K562 (cell line): ENCODE measurements around the gene INTS1. TPM values are rescaled to one million over a fixed set of nuclear protein-coding genes. Genes with fewer than 3 reads are reported as not detected.

ENCODE experiments used
- ATAC-seq: fragments of 200-7000 bp; cut with Tn5 transposase; 3 replicates; pipeline ENCODE4 v1.9.1; 2020; ENCODE audit warnings: moderate library complexity
- BruUV-seq: library from RNA; stranded (reverse); fragments of 400-500 nt; replicated peaks from 2 replicates; lab custom pipeline; 2021; lab: Mats Ljungman, UMichigan
- CTCF ChIA-PET: fragments of 300-600 bp; formaldehyde crosslinking; extraction: SDS; loops from one replicate; lab custom pipeline; 2021; ENCODE audit warnings: low intra/inter-chr PET ratio; lab: Yijun Ruan, JAX
- POLR2A ChIA-PET: fragments of 300-600, 350-650 bp; sonication (Branson Sonifier 250); formaldehyde crosslinking; extraction: SDS; loops from one replicate; lab custom pipeline; 2021; ENCODE audit warnings: antibody characterized with exemption, inconsistent platforms; lab: Yijun Ruan, JAX
- DNase-seq, 4 experiments: peaks; one replicate each; pipeline versions ENCODE4 v3.0.0 to v3.0.0-alpha.2; 2011 to 2018; ENCODE audit warnings: low spot score in 3 of 4, mixed read lengths in 3 of 4; ENCODE audit errors: extremely low read depth in 1 of 4
- FAIRE-seq: peaks from 2 replicates; lab custom pipeline; 2011; peaks lifted over from hg19 to GRCh38; lab: Jason Lieb, UNC
- H2AFZ ChIP-seq: 2 replicates; pipeline ENCODE4 v1.6.0; 2011; ENCODE audit warnings: low read depth, low read length, control low read depth, inconsistent platforms
- H3K27ac ChIP-seq: fragments of 200-600 bp; 3 replicates; pipeline ENCODE4 v1.8.0; 2011; ENCODE audit warnings: low read depth, mild to moderate bottlenecking, control low read depth, inconsistent platforms, low read length, moderate library complexity, mixed read lengths; ENCODE audit errors: extremely low read depth
- H3K27me3 ChIP-seq, 2 experiments: fragments of 300-600 bp in 1 of 2; 2 replicates in 1 of 2; 3 replicates in 1 of 2; pipeline versions ENCODE4 v1.6.0 to v1.8.0; 2011; ENCODE audit warnings: inconsistent platforms in 2 of 2, low read length in 2 of 2, mild to moderate bottlenecking in 1 of 2, mixed read lengths in 1 of 2, moderate library complexity in 1 of 2; ENCODE audit not compliant: control insufficient read depth in 2 of 2, insufficient read depth in 2 of 2
- H3K36me3 ChIP-seq: fragments of 300-600 bp; 3 replicates; pipeline ENCODE4 v1.8.0; 2011; ENCODE audit warnings: mild to moderate bottlenecking, low read length, inconsistent platforms; ENCODE audit not compliant: control insufficient read depth, insufficient read depth
- H3K4me1 ChIP-seq, 2 experiments: fragments of 200-600 bp in 1 of 2; replicated peaks in 1 of 2; 2 replicates in 1 of 2; 3 replicates in 1 of 2; pipeline versions ENCODE4 v1.5.1 to v1.8.0; 2011; ENCODE audit warnings: inconsistent platforms in 2 of 2, low read length in 2 of 2, mild to moderate bottlenecking in 1 of 2, mixed read lengths in 1 of 2, moderate library complexity in 1 of 2; ENCODE audit not compliant: control insufficient read depth in 2 of 2, insufficient read depth in 2 of 2
- H3K4me2 ChIP-seq: 2 replicates; pipeline ENCODE4 v1.6.1; 2011; ENCODE audit warnings: low read length, control low read depth, inconsistent platforms, mixed read lengths; ENCODE audit not compliant: insufficient read depth
- H3K4me3 ChIP-seq: fragments of 200-600 bp; sonication (generic), shearing (Covaris generic); 2 replicates; pipeline ENCODE4 v1.5.1; 2016; ENCODE audit warnings: control low read depth, inconsistent platforms
- H3K79me2 ChIP-seq: fragments of 200-600 bp; 3 replicates; pipeline ENCODE4 v1.8.0; 2011; ENCODE audit warnings: low read length, inconsistent platforms; ENCODE audit not compliant: control insufficient read depth, insufficient read depth
- H3K9ac ChIP-seq, 2 experiments: 2 replicates each; pipeline versions ENCODE4 v1.6.0 to v1.6.1; 2011; ENCODE audit warnings: low read depth in 2 of 2, low read length in 2 of 2, control low read depth in 1 of 2, inconsistent platforms in 1 of 2, mild to moderate bottlenecking in 1 of 2, mixed read lengths in 1 of 2; ENCODE audit not compliant: insufficient read depth in 1 of 2
- H3K9me1 ChIP-seq: one replicate; pipeline ENCODE4 v1.6.0; 2011; ENCODE audit warnings: inconsistent platforms, mild to moderate bottlenecking, low read length, moderate library complexity; ENCODE audit not compliant: control insufficient read depth, insufficient read depth
- H3K9me3 ChIP-seq: replicated peaks from 2 replicates; pipeline ENCODE4 v1.5.1; 2011; ENCODE audit warnings: low read depth, low read length, inconsistent platforms; ENCODE audit not compliant: control insufficient read depth, insufficient read depth
- H4K20me1 ChIP-seq: replicated peaks from 2 replicates; pipeline ENCODE4 v1.6.1; 2011; ENCODE audit warnings: low read length, inconsistent platforms, mixed read lengths; ENCODE audit not compliant: control insufficient read depth, insufficient read depth
- CBX3 ChIP-seq, 2 experiments: IDR thresholded peaks; 1 replicate in 1 of 2; 2 replicates in 1 of 2; pipeline ENCODE4 v1.6.1; 2012; ENCODE audit warnings: inconsistent platforms in 2 of 2, low read length in 2 of 2, borderline replicate concordance in 1 of 2, control low read depth in 1 of 2
- POLR2G ChIP-seq: fragments of 200-400 bp; formaldehyde crosslinking; IDR thresholded peaks from 2 replicates; pipeline ENCODE4 v1.6.1; 2017; ENCODE audit warnings: low read depth, mild to moderate bottlenecking, antibody characterized with exemption, low read length, moderate library complexity
- RBFOX2 ChIP-seq: fragments of 200-400 bp; formaldehyde crosslinking; IDR thresholded peaks from 2 replicates; pipeline ENCODE4 v1.6.1; 2017; ENCODE audit warnings: low read depth, mild to moderate bottlenecking, low read length, moderate library complexity
- RBM22 ChIP-seq: fragments of 200-400 bp; formaldehyde crosslinking; IDR thresholded peaks from 2 replicates; pipeline ENCODE4 v1.6.1; 2018; ENCODE audit warnings: low read length, low read depth; ENCODE audit not compliant: poor library complexity, severe bottlenecking
- WGBS: fragments of 100-300 bp; shearing (Covaris generic); methylation state at CpG from one replicate; pipeline ENCODE4 v1.1.6; 2016; ENCODE audit warnings: low coverage, mixed read lengths; ENCODE audit not compliant: insufficient coverage; ENCODE audit errors: missing lambda C conversion rate; 5-methylcytosine and 5-hydroxymethylcytosine counted together
- in situ Hi-C: fragments of 300-500 bp; cut with MboI; formaldehyde crosslinking; loops from 4 replicates; pipeline ENCODE4 v1.15.0; 2018; ENCODE audit warnings: inconsistent platforms, mixed read lengths
- intact Hi-C: fragments of 100-400 bp; cut with micrococcal nuclease; formaldehyde crosslinking; loops from 2 replicates; pipeline ENCODE4 v1.14.2; 2022
- polyA plus RNA-seq, 8 experiments: library from polyadenylated mRNA; depleted of rRNA in 4 of 8; stranded (reverse) in 5 of 8; unstranded in 3 of 8; fragments of >200 nt; fragmentation: Nextera tagmentation in 2 of 8; fragmentation: Illumina TruSeq in 1 of 8; extraction: Ambion mirVana in 2 of 8; extraction: Trizol in 1 of 8; gene quantifications; 2 replicates each; pipeline versions ENCODE4 v1.2.1 to v1.2.3, GENCODE V29; 2011 to 2014; ENCODE audit warnings: inconsistent platforms in 1 of 8, missing spikeins in 1 of 8
- total RNA-seq, 7 experiments: library from RNA; depleted of rRNA in 6 of 7; stranded (reverse); fragments of >200 nt in 6 of 7; fragmentation: Illumina TruSeq in 2 of 7; extraction: Trizol in 2 of 7; gene quantifications; 2 replicates each; pipeline versions ENCODE4 v1.2.1 to v1.2.3, GENCODE V29; 2011 to 2021; ENCODE audit warnings: low replicate concordance in 1 of 7
- TF ChIP-seq, protein P1 (sequence below): sonication (generic); formaldehyde crosslinking; IDR thresholded peaks from 2 replicates; pipeline ENCODE4 v1.8.1; 2023; ENCODE audit warnings: mild to moderate bottlenecking, missing genetic modification reagents

INTS1 gene
- total and polyA plus RNA-seq, 9 of the 15 experiments (the other 6 are each of a cell fraction or from before 2014, with no cell fraction given): 0.34 to 119 (median 18.5) TPM

- no TSS peak for BruUV-seq
- in situ Hi-C loops: no loop called here
- TF ChIP-seq RBFOX2: 0 out of 2 replicates have a peak, but pooled peaks have one; percentile 21
- TF ChIP-seq, protein P1, sequence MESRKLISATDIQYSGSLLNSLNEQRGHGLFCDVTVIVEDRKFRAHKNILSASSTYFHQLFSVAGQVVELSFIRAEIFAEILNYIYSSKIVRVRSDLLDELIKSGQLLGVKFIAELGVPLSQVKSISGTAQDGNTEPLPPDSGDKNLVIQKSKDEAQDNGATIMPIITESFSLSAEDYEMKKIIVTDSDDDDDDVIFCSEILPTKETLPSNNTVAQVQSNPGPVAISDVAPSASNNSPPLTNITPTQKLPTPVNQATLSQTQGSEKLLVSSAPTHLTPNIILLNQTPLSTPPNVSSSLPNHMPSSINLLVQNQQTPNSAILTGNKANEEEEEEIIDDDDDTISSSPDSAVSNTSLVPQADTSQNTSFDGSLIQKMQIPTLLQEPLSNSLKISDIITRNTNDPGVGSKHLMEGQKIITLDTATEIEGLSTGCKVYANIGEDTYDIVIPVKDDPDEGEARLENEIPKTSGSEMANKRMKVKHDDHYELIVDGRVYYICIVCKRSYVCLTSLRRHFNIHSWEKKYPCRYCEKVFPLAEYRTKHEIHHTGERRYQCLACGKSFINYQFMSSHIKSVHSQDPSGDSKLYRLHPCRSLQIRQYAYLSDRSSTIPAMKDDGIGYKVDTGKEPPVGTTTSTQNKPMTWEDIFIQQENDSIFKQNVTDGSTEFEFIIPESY (CRISPR knock-in tag): peak; percentile 93
- peak; percentile 56 for TF ChIP-seq POLR2G
- peak; percentile 9 for TF ChIP-seq RBM22
- TF ChIP-seq CBX3 (IDR thresholded peaks at IDR 0.05; ENCODE audit: borderline replicate concordance in 1 of 2, low read length in 2 of 2): no peak
- ChIA-PET POLR2A (interaction anchor here (0.6 kb wide), 1 partner anchor 22 kb away, joined by 3 read pairs; no protein-coding TSS in a partner anchor), CTCF (no interaction called here)
- Histone ChIP-seq H3K4me3 (no peak overlapping the region), H2AFZ (no peak overlapping the region), H4K20me1 (no peaks in the 10 kb centered on the region; the same call in 1 of the 2 replicates), H3K79me2 (no peaks in the 10 kb centered on the region; the same call in 1 of the 3 replicates), H3K4me1 (peaks cover 0 to 74% of the 10 kb centered on the region in 2 experiments; a peak in 2 of 5 replicates), H3K9ac (no peak overlapping the region), H3K36me3 (peaks cover 75% of the 10 kb centered on the region), H3K4me2 (no peak overlapping the region), H3K27ac (no peak overlapping the region), H3K9me1 (no peaks in the 10 kb centered on the region), H3K9me3 (no peaks in the 10 kb centered on the region), H3K27me3 (no peaks in the 10 kb centered on the region)
- ATAC-seq: no peak
- no peak for DNase-seq
- over 99% methylated on average over 14 of the region's 45 CpGs for WGBS
- intact Hi-C loops: no loop called here
- no peak for FAIRE-seq
Measured at GRCh38 chr7:1444214-1444924, 59.8 kb downstream of the INTS1 start.
